ENCODE data around the gene SPACA4.

DNA sequence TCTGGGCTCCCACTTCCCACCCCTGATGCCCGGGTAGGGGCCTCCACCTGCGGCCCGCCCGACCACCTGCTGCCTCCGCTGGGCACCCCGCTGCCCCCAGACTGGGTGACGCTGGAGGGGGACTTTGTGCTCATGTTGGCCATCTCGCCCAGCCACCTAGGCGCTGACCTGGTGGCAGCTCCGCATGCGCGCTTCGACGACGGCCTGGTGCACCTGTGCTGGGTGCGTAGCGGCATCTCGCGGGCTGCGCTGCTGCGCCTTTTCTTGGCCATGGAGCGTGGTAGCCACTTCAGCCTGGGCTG is 22.7 kb downstream of the SPACA4 start:
- TF ChIP-seq, protein P1, sequence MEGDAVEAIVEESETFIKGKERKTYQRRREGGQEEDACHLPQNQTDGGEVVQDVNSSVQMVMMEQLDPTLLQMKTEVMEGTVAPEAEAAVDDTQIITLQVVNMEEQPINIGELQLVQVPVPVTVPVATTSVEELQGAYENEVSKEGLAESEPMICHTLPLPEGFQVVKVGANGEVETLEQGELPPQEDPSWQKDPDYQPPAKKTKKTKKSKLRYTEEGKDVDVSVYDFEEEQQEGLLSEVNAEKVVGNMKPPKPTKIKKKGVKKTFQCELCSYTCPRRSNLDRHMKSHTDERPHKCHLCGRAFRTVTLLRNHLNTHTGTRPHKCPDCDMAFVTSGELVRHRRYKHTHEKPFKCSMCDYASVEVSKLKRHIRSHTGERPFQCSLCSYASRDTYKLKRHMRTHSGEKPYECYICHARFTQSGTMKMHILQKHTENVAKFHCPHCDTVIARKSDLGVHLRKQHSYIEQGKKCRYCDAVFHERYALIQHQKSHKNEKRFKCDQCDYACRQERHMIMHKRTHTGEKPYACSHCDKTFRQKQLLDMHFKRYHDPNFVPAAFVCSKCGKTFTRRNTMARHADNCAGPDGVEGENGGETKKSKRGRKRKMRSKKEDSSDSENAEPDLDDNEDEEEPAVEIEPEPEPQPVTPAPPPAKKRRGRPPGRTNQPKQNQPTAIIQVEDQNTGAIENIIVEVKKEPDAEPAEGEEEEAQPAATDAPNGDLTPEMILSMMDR (IDR thresholded peaks at IDR 0.05 in 8 of 11, conservative IDR thresholded peaks at IDR 0.05 in 3 of 11) = no peak
- TF ChIP-seq POLR2A (IDR thresholded peaks at IDR 0.05) (no peak), POLR2AphosphoS5 (IDR thresholded peaks at IDR 0.05) (no peak)

Measured in spleen (tissue), 7 donors.